ENCODE measurements around the gene EBI3. TPM values are rescaled to one million over a fixed set of nuclear protein-coding genes. Genes with fewer than 3 reads are reported as not detected.
"Not testable (repeated sequence)": the region's sequence is repeated elsewhere in the genome, so short reads cannot be mapped to it uniquely, and the experiment has no call there.

EBI3 gene
- total RNA-seq, 1 donor = not detected

GRCh38 chr19:4216846-4217245 lies 12.5 kb upstream of the EBI3 start:
- H3K4me3 ChIP-seq (ENCODE audit: low read depth, low read length) = no peak overlapping the region
- TF ChIP-seq CTCF (IDR thresholded peaks at IDR 0.05; ENCODE audit: insufficient read depth, low read length) = no peak
- no peak for DNase-seq (ENCODE audit: low read depth)

GRCh38 chr19:4217429-4218264 lies 11.7 kb upstream of the EBI3 start:
- TF ChIP-seq CTCF (IDR thresholded peaks at IDR 0.05; ENCODE audit: insufficient read depth, low read length) = no peak
- no peak for DNase-seq (ENCODE audit: low read depth)
- H3K4me3 ChIP-seq (ENCODE audit: low read depth, low read length) = no peak overlapping the region

- H3K4me3 ChIP-seq (ENCODE audit: low read depth, low read length); DNase-seq (ENCODE audit: low read depth): not testable (repeated sequence)
These were observed 10.8 kb upstream of the EBI3 start for GRCh38 chr19:4218523-4218922.

GRCh38 chr19:4220188-4220587 lies 9.1 kb upstream of the EBI3 start:
- no peak for TF ChIP-seq CTCF (IDR thresholded peaks at IDR 0.05; ENCODE audit: insufficient read depth, low read length)
- H3K4me3 ChIP-seq (ENCODE audit: low read depth, low read length) = no peak overlapping the region
- DNase-seq (ENCODE audit: low read depth) = no peak

GRCh38 chr19:4224470-4224869 lies 4.9 kb upstream of the EBI3 start:
- TF ChIP-seq CTCF (IDR thresholded peaks at IDR 0.05; ENCODE audit: insufficient read depth, low read length) = no peak
- H3K4me3 ChIP-seq (ENCODE audit: low read depth, low read length) = no peak overlapping the region
- no peak for DNase-seq (ENCODE audit: low read depth)

- TF ChIP-seq CTCF (IDR thresholded peaks at IDR 0.05; ENCODE audit: insufficient read depth, low read length) = no peak
- DNase-seq (ENCODE audit: low read depth) = no peak
- H3K4me3 ChIP-seq (ENCODE audit: low read depth, low read length) = no peak overlapping the region
These were observed 3.4 kb upstream of the EBI3 start for GRCh38 chr19:4225885-4226284.

- no peak for TF ChIP-seq CTCF (IDR thresholded peaks at IDR 0.05; ENCODE audit: insufficient read depth, low read length)
- no peak for DNase-seq (ENCODE audit: low read depth)
- H3K4me3 ChIP-seq (ENCODE audit: low read depth, low read length) = no peak overlapping the region
These were observed 1.6 kb upstream of the EBI3 start for GRCh38 chr19:4227771-4228170.

Measured in fibroblast of the aortic adventitia (primary cell).